Activated T-cell treated with anti-CD3 and anti-CD28 coated beads, Interleukin-2, amount 50 U/mL, for 1 hour (primary cell): ENCODE results near the gene HGS.
"Not testable (repeated sequence)": the region's sequence is repeated elsewhere in the genome, so short reads cannot be mapped to it uniquely, and the experiment has no call there.

Experiments
- DNase-seq: peaks from one replicate; pipeline ENCODE4 v3.0.0-alpha.2; 2020

Gene HGS

GRCh38 chr17:81723651-81724209 lies 39.9 kb downstream of the HGS start:
- DNase-seq = no peak

GRCh38 chr17:81725439-81725838 lies 41.6 kb downstream of the HGS start:
- no peak for DNase-seq

- no peak for DNase-seq
Measured at GRCh38 chr17:81726004-81726403, 42.2 kb downstream of the HGS start.

GRCh38 chr17:81727324-81728031 lies 43.7 kb downstream of the HGS start:
- DNase-seq = no peak

GRCh38 chr17:81733507-81734404 lies 49.9 kb downstream of the HGS start:
- peak; percentile 72 for DNase-seq

GRCh38 chr17:81734405-81735263 lies 50.8 kb downstream of the HGS start:
- DNase-seq = no peak

GRCh38 chr17:81735264-81736102 lies 51.7 kb downstream of the HGS start:
- no peak for DNase-seq

- DNase-seq = no peak
Measured at GRCh38 chr17:81737947-81738800, 54.4 kb downstream of the HGS start.

GRCh38 chr17:81738801-81739393 lies 55.1 kb downstream of the HGS start:
- DNase-seq = no peak

- not testable (repeated sequence) for DNase-seq
Measured at GRCh38 chr17:81739593-81739992, 55.8 kb downstream of the HGS start.

- DNase-seq = no peak
Measured at GRCh38 chr17:81740395-81740961, 56.7 kb downstream of the HGS start.

- no peak for DNase-seq
Measured at GRCh38 chr17:81741049-81741593, 57.3 kb downstream of the HGS start.

- DNase-seq = no peak
Measured at GRCh38 chr17:81741594-81742452, 58.0 kb downstream of the HGS start.
